Measurements from ENCODE around the gene SMIM44. TPM values are rescaled to one million over a fixed set of nuclear protein-coding genes. Genes with fewer than 3 reads are reported as not detected.
A peak's percentile ranks its signal among the peaks of the same experiment; 100 is the strongest.

SMIM44 gene
- total RNA-seq, 1 experiment from 2014 or later, result not detected

- Histone ChIP-seq H3K4me3 (ENCODE audit: low read depth in 2 of 2, low read length in 2 of 2) (peak overlapping the region; percentile 94 to 95), H3K27me3 (ENCODE audit: control insufficient read depth, insufficient read depth, low read length) (no peaks in the 10 kb centered on the region), H3K4me1 (ENCODE audit: control insufficient read depth, insufficient read depth, low read length) (no peaks in the 10 kb centered on the region), H3K27ac (ENCODE audit: low read length) (peak overlapping the region; percentile 97), H3K9me3 (ENCODE audit: control insufficient read depth, insufficient read depth, low read depth, low read length) (no peaks in the 10 kb centered on the region), H3K36me3 (ENCODE audit: control insufficient read depth, insufficient read depth, low read length) (no peaks in the 10 kb centered on the region)
- no peak for TF ChIP-seq SIN3A (IDR thresholded peaks at IDR 0.05; ENCODE audit: borderline replicate concordance, insufficient read depth, low read depth, low read length)
- no peak for TF ChIP-seq TCF7L2 (IDR thresholded peaks at IDR 0.05; ENCODE audit: low read depth, low read length)
- no peak for TF ChIP-seq POLR2AphosphoS5 (IDR thresholded peaks at IDR 0.05; ENCODE audit: low read depth, low read length)
- TF ChIP-seq CTCF (IDR thresholded peaks at IDR 0.05), result no peak
- no peak for TF ChIP-seq REST (IDR thresholded peaks at IDR 0.05; ENCODE audit: insufficient read depth in 1 of 2, low read depth in 2 of 2, low read length in 1 of 2)
- intact Hi-C loops (cut with micrococcal nuclease; ENCODE audit: unreplicated experiment) (no loop called here), in situ Hi-C loops (cut with HindIII; ENCODE audit: low pct_unique_long_range_greater_than_20kb, low sequenced_read_pairs) (no loop called here)
- CTCF ChIA-PET, result no interaction called here
- DNase-seq (ENCODE audit: low read depth, low spot score) (no peak), ATAC-seq (peak; percentile 36)
- BruUV-seq (replicated peaks), result no TSS peak
- POLR2A ChIA-PET, result interaction anchor here (0.6 to 0.7 kb wide), 2 partner anchors 19 to 550 kb away, joined by 10 to 18 read pairs; no protein-coding TSS in a partner anchor
Measured at GRCh38 chr19:3499738-3500428, 16.6 kb upstream of the SMIM44 start.

- H3K27ac ChIP-seq (ENCODE audit: low read length), result no peak overlapping the region
- POLR2A ChIA-PET, result interaction anchor here (0.7 kb wide), 1 partner anchor 96 kb away, joined by 5 read pairs; no protein-coding TSS in a partner anchor
- H3K9me3 ChIP-seq (ENCODE audit: control insufficient read depth, insufficient read depth, low read depth, low read length), result no peaks in the 10 kb centered on the region
- H3K4me3 ChIP-seq (ENCODE audit: low read depth in 2 of 2, low read length in 2 of 2), result no peak overlapping the region
- no peaks in the 10 kb centered on the region for H3K36me3 ChIP-seq (ENCODE audit: control insufficient read depth, insufficient read depth, low read length)
- ATAC-seq (no peak), DNase-seq (ENCODE audit: low read depth, low spot score) (no peak)
- no TSS peak for BruUV-seq (replicated peaks)
- CTCF ChIA-PET, result no interaction called here
- TF ChIP-seq SIN3A (IDR thresholded peaks at IDR 0.05; ENCODE audit: borderline replicate concordance, insufficient read depth, low read depth, low read length) (no peak), CTCF (IDR thresholded peaks at IDR 0.05) (no peak), TCF7L2 (IDR thresholded peaks at IDR 0.05; ENCODE audit: low read depth, low read length) (no peak), REST (IDR thresholded peaks at IDR 0.05; ENCODE audit: insufficient read depth in 1 of 2, low read depth in 2 of 2, low read length in 1 of 2) (no peak), POLR2AphosphoS5 (IDR thresholded peaks at IDR 0.05; ENCODE audit: low read depth, low read length) (no peak)
- intact Hi-C loops (cut with micrococcal nuclease; ENCODE audit: unreplicated experiment) (no loop called here), in situ Hi-C loops (cut with HindIII; ENCODE audit: low pct_unique_long_range_greater_than_20kb, low sequenced_read_pairs) (no loop called here)
- H3K27me3 ChIP-seq (ENCODE audit: control insufficient read depth, insufficient read depth, low read length), result no peaks in the 10 kb centered on the region
- H3K4me1 ChIP-seq (ENCODE audit: control insufficient read depth, insufficient read depth, low read length), result no peaks in the 10 kb centered on the region
Measured at GRCh38 chr19:3497757-3498520, 14.7 kb upstream of the SMIM44 start.

All from Panc1 (cell line).